ENCODE measurements around the gene DBH. TPM values are rescaled to one million over a fixed set of nuclear protein-coding genes. Genes with fewer than 3 reads are reported as not detected.

Gene DBH
- polyA plus RNA-seq, 3 donors: not detected

GRCh38 chr9:133667759-133668450 is 31.7 kb downstream of the DBH start:
- H3K4me3 Mint-ChIP-seq: no peak overlapping the region
- Histone ChIP-seq H3K4me1 (ENCODE audit: control insufficient read depth in 1 of 2, insufficient read depth in 2 of 2, low read length in 2 of 2) (no peaks in the 10 kb centered on the region), H3K27me3 (ENCODE audit: control insufficient read depth in 2 of 2, insufficient read depth in 2 of 2, low read length in 2 of 2) (no peaks in the 10 kb centered on the region), H3K9me3 (replicated peaks in 1 of 2; ENCODE audit: control insufficient read depth in 1 of 2, insufficient read depth in 1 of 2, low read length in 2 of 2) (no peaks in the 10 kb centered on the region), H3K4me2 (replicated peaks; ENCODE audit: extremely low read depth, low read length, poor library complexity, severe bottlenecking) (no peak overlapping the region), H3K4me3 (replicated peaks in 1 of 3; ENCODE audit: low read depth in 2 of 3, low read length in 3 of 3) (no peak overlapping the region), H2AFZ (ENCODE audit: insufficient read depth, low read depth, low read length, poor library complexity, severe bottlenecking) (no peak overlapping the region), H3K36me3 (replicated peaks in 1 of 2; ENCODE audit: control insufficient read depth in 1 of 2, insufficient read depth in 2 of 2, low read length in 2 of 2) (no peaks in the 10 kb centered on the region), H4K20me1 (ENCODE audit: insufficient read depth, low read length) (no peaks in the 10 kb centered on the region), H3K27ac (ENCODE audit: low read depth in 1 of 2, low read length in 2 of 2) (no peak overlapping the region), H3K79me2 (ENCODE audit: insufficient read depth, low read length) (no peaks in the 10 kb centered on the region), H3K9ac (ENCODE audit: insufficient read depth, low read length, poor library complexity, severe bottlenecking) (no peak overlapping the region)
- intact Hi-C loops (cut with micrococcal nuclease): no loop called here
- H3K36me3 Mint-ChIP-seq: no peaks in the 10 kb centered on the region
- peaks cover 3 to 6% (median 4%) of the 10 kb centered on the region in 3 donors for H3K27me3 Mint-ChIP-seq (ENCODE audit: low read depth in 3 of 3)
- H3K4me1 Mint-ChIP-seq: no peaks in the 10 kb centered on the region
- H3K27ac Mint-ChIP-seq: no peak overlapping the region
- TF ChIP-seq, protein P1, sequence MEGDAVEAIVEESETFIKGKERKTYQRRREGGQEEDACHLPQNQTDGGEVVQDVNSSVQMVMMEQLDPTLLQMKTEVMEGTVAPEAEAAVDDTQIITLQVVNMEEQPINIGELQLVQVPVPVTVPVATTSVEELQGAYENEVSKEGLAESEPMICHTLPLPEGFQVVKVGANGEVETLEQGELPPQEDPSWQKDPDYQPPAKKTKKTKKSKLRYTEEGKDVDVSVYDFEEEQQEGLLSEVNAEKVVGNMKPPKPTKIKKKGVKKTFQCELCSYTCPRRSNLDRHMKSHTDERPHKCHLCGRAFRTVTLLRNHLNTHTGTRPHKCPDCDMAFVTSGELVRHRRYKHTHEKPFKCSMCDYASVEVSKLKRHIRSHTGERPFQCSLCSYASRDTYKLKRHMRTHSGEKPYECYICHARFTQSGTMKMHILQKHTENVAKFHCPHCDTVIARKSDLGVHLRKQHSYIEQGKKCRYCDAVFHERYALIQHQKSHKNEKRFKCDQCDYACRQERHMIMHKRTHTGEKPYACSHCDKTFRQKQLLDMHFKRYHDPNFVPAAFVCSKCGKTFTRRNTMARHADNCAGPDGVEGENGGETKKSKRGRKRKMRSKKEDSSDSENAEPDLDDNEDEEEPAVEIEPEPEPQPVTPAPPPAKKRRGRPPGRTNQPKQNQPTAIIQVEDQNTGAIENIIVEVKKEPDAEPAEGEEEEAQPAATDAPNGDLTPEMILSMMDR (IDR thresholded peaks at IDR 0.05): no peak
- 68% methylated on average over 13 of the region's 17 CpGs for WGBS (ENCODE audit: insufficient coverage)
- H3K9me3 Mint-ChIP-seq: peaks cover 0 to 3% (median 0%) of the 10 kb centered on the region in 7 donors
- no peak for DNase-seq

DNA sequence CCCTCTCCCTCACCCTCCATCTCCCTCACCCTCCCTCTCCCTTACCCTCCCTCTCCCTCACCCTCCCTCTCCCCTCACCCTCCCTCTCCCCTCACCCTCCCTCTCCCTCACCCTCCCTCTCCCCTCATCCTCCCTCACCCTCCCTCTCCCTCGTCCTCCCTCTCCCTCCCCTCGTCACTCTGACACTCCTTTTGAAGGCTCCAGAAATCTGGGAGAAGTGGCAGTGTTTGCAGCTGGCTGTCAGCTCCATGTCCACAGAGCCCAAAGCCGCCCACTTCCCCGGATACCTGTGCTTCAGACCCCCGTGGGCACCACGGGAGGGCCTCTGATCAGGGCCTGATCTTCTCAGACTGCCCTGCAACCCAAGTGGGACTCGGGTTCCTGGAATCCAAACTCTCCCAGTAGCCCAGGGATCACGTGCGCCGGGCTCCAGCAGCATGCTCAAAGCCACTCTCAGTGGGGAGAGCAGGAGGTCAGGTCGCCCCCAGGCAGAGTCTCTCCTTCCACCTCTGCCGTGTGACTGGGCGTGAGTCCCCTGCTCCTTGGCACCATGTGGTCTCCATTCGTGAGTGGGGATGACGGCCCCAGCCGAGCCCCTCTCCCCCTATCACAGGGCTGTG is 33.1 kb downstream of the DBH start:
- Mint-ChIP-seq H3K36me3 (no peaks in the 10 kb centered on the region), H3K9me3 (peaks cover 0 to 3% (median 0%) of the 10 kb centered on the region in 7 donors), H3K27ac (no peak overlapping the region)

More for the DNA sequence above, 33.1 kb downstream of the DBH start:
- Histone ChIP-seq H3K36me3 (replicated peaks in 1 of 2; ENCODE audit: control insufficient read depth in 1 of 2, insufficient read depth in 2 of 2, low read length in 2 of 2) (no peaks in the 10 kb centered on the region), H3K27ac (ENCODE audit: low read depth in 1 of 2, low read length in 2 of 2) (no peak overlapping the region), H3K9me3 (replicated peaks in 1 of 2; ENCODE audit: control insufficient read depth in 1 of 2, insufficient read depth in 1 of 2, low read length in 2 of 2) (no peaks in the 10 kb centered on the region), H3K4me3 (replicated peaks in 1 of 3; ENCODE audit: low read depth in 2 of 3, low read length in 3 of 3) (no peak overlapping the region), H3K9ac (ENCODE audit: insufficient read depth, low read length, poor library complexity, severe bottlenecking) (no peak overlapping the region), H3K4me1 (ENCODE audit: control insufficient read depth in 1 of 2, insufficient read depth in 2 of 2, low read length in 2 of 2) (no peaks in the 10 kb centered on the region), H2AFZ (ENCODE audit: insufficient read depth, low read depth, low read length, poor library complexity, severe bottlenecking) (no peak overlapping the region), H3K79me2 (ENCODE audit: insufficient read depth, low read length) (no peaks in the 10 kb centered on the region), H3K4me2 (replicated peaks; ENCODE audit: extremely low read depth, low read length, poor library complexity, severe bottlenecking) (no peak overlapping the region), H4K20me1 (ENCODE audit: insufficient read depth, low read length) (no peaks in the 10 kb centered on the region), H3K27me3 (ENCODE audit: control insufficient read depth in 2 of 2, insufficient read depth in 2 of 2, low read length in 2 of 2) (no peaks in the 10 kb centered on the region)
- Mint-ChIP-seq H3K4me1 (no peaks in the 10 kb centered on the region), H3K27me3 (ENCODE audit: low read depth in 3 of 3) (peaks cover 0 to 11% (median 1%) of the 10 kb centered on the region in 3 donors), H3K4me3 (no peak overlapping the region)
- DNase-seq: no peak
- whole genome bisulfite sequencing (ENCODE audit: insufficient coverage): 96% methylated on average over 11 of the region's 16 CpGs
- TF ChIP-seq, protein P1 (IDR thresholded peaks at IDR 0.05): no peak
- intact Hi-C loops (cut with micrococcal nuclease): no loop called here

Measured in CD14-positive monocyte (primary cell).